ENCODE data around the gene COX8A.
"Not testable (repeated sequence)": the region's sequence is repeated elsewhere in the genome, so short reads cannot be mapped to it uniquely, and the experiment has no call there.

Gene COX8A

DNA sequence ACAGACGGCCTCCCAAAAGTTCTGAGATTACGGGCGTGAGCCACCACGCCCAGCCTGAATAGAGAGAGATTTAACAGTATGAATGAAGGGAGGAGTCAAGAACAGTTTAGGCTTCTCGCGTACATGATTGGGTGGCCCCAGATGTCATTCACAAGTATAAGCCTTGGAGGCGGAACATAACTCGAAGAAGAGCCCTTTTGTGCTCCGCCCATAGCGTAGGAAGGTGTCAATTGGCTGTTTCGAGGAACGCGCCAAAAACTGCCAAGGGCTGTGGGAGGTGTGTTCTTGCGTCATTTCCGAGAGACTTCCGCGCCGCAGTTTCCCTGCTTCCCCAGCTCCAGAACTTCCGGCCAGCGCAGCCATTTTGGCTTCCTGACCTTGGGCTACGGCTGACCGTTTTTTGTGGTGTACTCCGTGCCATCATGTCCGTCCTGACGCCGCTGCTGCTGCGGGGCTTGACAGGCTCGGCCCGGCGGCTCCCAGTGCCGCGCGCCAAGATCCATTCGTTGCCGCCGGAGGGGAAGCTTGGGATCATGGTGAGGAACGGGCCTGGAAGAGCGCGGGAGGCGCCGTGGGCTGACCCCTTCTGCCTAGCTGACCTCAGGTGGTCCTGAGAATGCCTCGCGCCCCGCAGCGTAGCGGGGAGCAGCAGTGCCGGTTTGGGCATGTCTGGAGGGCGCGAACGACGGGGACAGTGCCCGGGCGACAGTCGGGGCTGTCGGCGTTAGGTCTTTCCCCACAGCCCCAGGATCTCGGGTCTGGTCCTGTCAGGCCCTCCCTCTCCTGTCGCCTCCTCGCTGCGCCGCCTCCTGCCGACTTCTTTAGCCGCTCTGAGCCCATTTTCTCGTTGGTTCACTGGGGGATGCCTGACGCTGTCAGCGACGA lies at the start of gene COX8A:
COX8A (plus strand) TSS at position 362 of the 885 bp plus-strand sequence; CDS start at position 423, 61 bp downstream.
- peak; percentile 93 for DNase-seq (ENCODE audit: low read depth)

DNA sequence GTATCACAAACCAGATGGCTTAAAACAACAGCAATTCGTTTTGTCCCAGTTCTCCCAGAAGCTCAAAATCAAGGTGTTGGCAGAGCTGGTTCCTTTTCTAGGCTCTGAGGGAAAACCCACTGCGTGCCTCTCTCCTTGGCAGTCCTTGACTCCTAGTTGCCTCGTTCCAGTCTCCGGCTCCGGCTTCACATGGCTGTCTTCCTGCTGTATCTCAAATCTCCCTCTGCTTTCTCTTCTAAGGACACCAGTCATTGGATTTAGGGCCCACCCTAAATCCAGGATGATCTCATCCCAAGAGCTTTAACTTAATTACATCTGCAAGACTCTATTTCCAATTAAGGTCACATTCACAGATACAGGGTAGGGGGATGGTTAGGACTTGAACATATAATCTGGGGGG lies 44.8 kb upstream of the COX8A start:
- no peak for DNase-seq (ENCODE audit: low read depth)

GRCh38 chr11:63931045-63931444 lies 43.4 kb upstream of the COX8A start:
- no peak for DNase-seq (ENCODE audit: low read depth)

DNA sequence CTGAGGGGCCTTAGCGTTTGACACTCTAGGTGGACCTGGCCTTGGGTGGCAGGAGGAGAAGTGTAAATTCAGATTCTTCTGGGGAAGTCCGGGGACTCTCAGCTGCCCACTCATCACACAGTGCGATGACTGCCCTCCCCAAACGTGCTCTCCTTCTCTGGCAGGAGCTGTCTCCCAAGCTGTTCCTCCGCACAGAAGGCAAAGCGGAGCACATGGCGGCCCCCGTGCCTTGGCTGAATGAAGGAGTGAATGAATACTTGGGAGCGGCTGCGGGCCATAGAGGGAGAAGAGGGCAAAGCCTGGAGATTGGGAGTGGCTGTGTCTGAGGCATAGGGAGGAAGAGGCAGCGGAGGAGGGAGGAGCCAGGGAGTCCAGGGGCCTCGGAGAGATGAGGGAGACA lies 42.5 kb upstream of the COX8A start:
- no peak for DNase-seq (ENCODE audit: low read depth)

DNA sequence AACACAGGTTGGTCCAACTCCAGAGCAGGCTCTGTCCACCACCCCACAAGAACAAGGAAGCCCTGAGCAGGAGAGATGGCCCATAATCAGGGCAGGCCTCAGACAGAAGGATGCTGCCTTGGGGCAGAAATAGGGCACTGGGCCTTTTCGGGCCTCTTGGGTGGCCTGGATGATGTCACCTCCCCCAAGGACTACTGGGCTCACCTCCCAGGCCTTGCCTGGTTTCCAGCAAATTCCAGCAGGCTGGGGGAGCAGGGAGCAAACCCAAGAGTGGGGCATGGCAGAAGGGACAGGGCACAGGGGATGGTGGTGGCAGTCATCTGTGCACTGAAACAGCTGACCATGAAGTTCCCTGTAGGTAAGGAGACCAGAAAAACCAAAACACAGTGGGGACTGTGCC lies 41.0 kb upstream of the COX8A start:
- DNase-seq (ENCODE audit: low read depth), result no peak

DNA sequence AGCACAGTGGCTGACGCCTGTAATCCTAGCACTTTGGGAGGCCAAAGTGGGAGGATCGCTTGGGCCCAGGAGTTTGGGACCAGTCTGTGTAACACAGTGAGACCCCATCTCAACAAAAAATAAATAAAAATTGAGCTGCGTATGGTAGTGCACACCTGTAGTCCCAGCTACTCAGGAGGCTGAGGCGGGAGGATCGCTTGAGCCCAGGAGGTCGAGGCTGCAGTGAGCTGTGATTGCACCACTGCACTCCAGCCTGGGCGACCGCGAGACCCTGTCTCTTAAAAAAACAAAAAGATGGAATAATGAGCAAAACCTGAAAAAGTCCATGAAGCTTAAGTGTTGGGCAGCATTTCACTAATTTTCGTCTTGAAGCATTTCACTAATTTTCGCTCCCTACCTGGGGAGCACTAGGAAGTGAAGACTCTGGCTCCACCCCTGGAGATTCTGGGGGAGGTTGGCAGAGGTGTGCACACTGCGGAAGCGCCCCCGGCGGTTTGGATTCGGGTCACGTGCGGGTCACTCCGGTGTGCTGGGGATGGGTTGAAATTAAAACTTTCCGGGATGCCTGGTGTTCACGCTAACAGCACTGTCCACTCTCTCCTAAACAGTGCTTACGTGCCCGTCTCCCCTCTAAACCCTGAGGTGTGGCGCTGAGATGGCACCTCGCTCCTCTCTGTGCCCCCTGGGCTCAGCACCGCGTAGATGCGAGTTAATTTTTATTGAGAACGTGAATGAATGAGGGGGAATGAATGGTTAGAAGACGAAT lies 36.5 kb upstream of the COX8A start:
- DNase-seq (ENCODE audit: low read depth), result no peak

DNA sequence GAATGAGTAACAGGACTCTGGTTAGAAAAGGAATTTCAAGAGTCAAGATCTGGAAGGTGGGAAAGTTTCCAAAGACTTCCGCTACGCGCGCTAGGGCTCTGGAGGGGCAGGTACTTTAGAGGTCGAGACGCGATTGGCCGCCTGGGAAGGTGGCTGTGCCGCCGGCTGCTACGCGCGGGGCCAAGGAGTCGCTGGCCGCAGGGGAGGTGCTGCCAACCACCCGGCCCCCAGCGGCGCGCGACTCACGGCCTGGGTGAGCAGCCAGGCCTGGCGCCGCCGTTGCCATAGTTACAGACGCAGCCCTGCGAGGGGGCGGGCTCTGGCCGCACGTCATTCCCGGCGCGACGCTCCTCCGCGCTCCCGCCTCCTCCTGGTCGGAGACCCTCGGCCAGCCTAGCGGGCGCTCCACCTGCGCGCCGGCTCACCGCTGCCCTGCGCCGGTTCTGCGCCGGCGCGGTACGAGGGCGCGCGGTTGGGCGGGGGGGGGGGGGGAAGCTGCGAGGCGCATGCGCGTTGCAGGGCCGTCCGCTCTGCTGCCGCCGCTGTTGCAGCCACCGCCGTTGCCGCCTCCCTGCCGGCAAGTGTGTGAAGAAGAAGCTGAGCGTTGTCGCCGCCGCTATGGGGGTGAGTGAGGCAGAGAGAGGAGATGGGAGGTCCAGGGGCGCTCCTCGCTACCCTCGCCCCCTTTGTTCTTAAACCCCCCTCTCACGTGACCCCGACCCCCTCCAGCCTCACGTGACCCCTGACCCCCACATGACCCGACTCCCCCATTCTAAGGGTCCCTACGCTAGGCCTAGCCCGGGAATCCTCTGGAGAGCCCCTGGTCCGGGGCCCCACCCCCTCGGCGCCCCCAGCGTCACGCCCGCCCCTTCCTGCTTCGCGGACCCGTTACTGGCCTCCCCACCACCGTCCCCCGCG lies 35.7 kb upstream of the COX8A start, which contains the start of gene NAA40:
NAA40 (plus strand) TSS at position 524 of the 918 bp plus-strand sequence; CDS start at position 619, 95 bp downstream.
- DNase-seq (ENCODE audit: low read depth), result peak; percentile 81

GRCh38 chr11:63939397-63939891 lies 35.0 kb upstream of the COX8A start:
- DNase-seq (ENCODE audit: low read depth), result no peak

- no peak for DNase-seq (ENCODE audit: low read depth)
Measured at GRCh38 chr11:63940786-63941185, 33.6 kb upstream of the COX8A start.

DNA sequence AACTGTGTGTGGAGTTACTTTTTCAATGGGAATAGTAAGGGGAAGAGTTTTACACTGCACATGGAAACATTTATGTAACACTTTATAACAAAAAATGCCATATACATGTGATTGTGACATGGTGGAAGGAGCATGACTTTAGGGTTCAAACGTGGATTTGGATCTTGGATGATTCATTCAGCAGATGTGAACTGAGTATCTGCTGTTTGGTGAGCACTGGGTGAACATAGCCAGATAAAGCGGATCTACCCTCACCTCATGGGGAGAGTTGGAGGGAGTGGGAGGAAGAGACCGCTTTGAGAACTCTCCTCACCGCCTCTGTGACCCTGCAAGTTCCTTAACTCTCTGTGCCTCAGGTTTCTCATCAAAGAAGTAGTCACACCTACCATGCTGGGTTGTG lies 32.5 kb upstream of the COX8A start:
- no peak for DNase-seq (ENCODE audit: low read depth)

GRCh38 chr11:63942803-63943202 lies 31.6 kb upstream of the COX8A start:
- DNase-seq (ENCODE audit: low read depth), result no peak

DNA sequence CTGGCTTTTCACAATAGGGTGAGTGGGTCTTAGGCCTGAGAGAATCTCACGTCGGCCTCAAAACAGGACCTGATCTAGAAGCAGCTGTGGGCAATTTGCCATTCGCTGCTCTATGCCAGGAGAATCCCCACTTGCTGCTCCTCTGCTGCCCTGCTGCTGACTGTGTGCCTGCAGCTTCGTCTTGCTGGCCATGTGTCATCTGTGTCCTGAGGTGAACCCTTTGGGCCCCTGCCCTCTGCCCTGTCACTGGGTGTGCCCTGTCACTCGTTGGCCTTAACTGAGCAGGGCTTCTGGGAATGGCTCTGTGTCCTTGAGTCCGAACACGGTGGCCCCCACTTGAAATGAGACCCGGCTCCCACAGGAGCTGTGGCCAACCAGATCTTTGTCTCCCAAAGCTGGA lies 29.4 kb upstream of the COX8A start:
- no peak for DNase-seq (ENCODE audit: low read depth)

GRCh38 chr11:63945477-63946163 lies 28.8 kb upstream of the COX8A start:
- peak; percentile 29 for DNase-seq (ENCODE audit: low read depth)

DNA sequence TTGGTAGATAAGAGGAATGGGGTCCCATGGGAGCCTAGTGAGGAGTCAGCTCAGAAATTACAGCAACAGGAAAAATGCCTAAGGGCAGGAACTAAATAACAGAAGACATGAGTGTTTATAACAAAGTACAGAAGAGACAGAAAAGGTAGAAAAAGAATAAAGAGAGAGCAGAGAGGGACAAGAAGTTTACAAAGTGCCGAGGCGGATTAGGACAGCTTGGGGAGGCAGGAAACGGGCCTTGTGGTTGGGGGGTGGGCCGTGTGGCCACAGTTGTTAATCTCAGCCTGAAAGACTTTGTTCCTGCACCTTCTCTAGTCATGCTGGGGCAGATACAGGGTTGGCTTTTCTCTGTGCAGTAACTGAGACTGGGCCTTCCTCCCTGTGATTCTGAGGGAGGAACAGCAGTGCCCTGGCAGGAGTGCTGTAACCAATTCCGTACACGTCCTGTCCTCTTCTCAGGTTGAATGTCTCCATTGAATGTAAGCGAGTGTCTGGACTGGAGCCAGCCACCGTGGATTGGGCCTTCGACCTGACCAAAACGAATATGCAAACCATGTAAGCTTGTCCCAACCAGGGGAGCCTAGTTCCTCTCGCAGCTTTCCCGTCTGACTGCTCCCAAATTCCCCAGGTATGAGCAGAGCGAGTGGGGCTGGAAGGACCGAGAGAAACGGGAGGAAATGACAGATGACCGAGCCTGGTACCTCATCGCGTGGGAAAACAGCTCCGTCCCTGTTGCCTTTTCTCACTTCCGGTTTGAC lies 22.5 kb upstream of the COX8A start:
- DNase-seq (ENCODE audit: low read depth), result no peak

GRCh38 chr11:63952570-63952969 lies 21.9 kb upstream of the COX8A start:
- DNase-seq (ENCODE audit: low read depth), result no peak

GRCh38 chr11:63958008-63958407 lies 16.4 kb upstream of the COX8A start:
- DNase-seq (ENCODE audit: low read depth), result no peak

DNA sequence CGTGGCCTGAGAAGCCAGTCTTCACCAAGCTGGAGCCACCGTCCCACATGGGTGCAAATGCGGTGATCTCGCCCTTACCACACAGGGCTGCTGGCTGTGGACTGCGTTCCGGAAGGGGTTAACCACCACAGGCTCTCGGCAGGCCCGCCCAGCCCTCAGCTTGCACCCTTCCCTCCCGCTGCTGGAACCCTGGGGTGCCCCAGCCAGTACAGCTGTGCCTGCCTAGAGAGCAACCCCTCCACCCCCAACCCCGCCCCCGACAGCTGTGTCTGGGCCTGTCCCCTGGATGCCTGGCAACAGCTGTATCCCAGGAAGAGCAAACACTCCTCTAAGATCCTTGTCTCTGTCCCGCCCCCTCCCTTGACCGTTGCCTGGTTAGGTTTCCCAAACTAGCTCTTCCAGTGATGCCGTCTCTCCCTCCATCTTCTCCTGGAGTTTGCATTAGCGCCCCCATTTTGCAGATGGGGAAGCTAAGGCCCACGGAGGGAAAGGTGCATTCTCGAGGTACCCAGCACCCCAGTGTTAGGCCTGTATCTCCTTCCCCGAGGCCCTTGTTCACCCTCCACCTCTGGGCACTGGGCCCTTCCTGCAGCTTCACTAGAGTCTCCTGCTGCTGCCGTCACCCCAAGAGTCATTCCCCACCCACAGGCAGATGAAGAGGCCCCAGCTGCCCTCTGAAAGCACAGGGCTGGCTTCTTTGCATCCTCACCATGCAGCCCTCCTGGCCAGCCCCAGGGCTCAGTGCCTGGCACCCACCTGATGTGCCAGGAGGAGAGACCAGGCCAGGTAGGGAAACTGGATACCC lies 12.6 kb upstream of the COX8A start:
- DNase-seq (ENCODE audit: low read depth), result no peak

GRCh38 chr11:63963895-63964294 lies 10.5 kb upstream of the COX8A start:
- DNase-seq (ENCODE audit: low read depth), result not testable (repeated sequence)

DNA sequence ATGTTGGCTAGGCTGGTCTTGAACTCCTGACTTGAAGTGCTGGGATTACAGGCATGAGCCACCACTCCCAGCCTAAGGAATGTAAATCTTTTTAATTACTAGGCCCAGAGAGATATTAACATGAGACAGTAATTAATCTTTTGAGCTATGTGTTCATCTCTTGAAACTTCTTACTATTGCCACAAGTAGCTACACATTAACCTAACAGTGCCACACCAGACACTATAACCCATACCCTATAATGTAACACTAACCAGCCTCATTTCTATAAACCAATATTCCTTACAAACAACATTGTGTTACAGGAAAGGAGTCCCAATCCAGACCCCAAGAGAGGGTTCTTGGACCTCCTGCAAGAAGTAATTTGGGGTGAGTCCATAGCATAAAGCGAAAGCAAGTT lies 8.0 kb upstream of the COX8A start:
- DNase-seq (ENCODE audit: low read depth), result no peak

GRCh38 chr11:63969461-63969860 lies 5.0 kb upstream of the COX8A start:
- DNase-seq (ENCODE audit: low read depth), result no peak
